Skin epidermis (tissue), 12 donors: ENCODE results near the gene MEGF8.

ENCODE experiments used
- H3K27ac ChIP-seq, 21 experiments: fragments of 200-600 bp; sonication (generic) in 11 of 21; one replicate each; pipeline ENCODE4 v1.5.0; 2020; ENCODE audit warnings: mild to moderate bottlenecking in 3 of 21, inconsistent platforms in 2 of 21, moderate library complexity in 2 of 21
- H3K4me3 ChIP-seq, 7 experiments: fragments of 200-600 bp; sonication (generic) in 2 of 7; one replicate each; pipeline ENCODE4 v1.5.0; 2020; ENCODE audit warnings: inconsistent platforms in 2 of 7, mild to moderate bottlenecking in 2 of 7, moderate library complexity in 1 of 7

The MEGF8 gene

GRCh38 chr19:42345191-42345812, 19.9 kb downstream of the MEGF8 start:
- Histone ChIP-seq H3K4me3 (no peak overlapping the region), H3K27ac (no peak overlapping the region)

GRCh38 chr19:42348211-42348610, 22.8 kb downstream of the MEGF8 start:
- H3K4me3 ChIP-seq: no peak overlapping the region

GRCh38 chr19:42349378-42350107, 24.1 kb downstream of the MEGF8 start:
- Histone ChIP-seq H3K27ac (no peak overlapping the region), H3K4me3 (no peak overlapping the region)

More at GRCh38 chr19:42348211-42348610, 22.8 kb downstream of the MEGF8 start:
- H3K27ac ChIP-seq: no peak overlapping the region

GRCh38 chr19:42350417-42350816, 25.0 kb downstream of the MEGF8 start:
- H3K4me3 ChIP-seq: no peak overlapping the region
- H3K27ac ChIP-seq: no peak overlapping the region

- no peak overlapping the region for H3K27ac ChIP-seq
- no peak overlapping the region for H3K4me3 ChIP-seq
These were observed 25.8 kb downstream of the MEGF8 start for GRCh38 chr19:42351079-42351735.

- Histone ChIP-seq H3K27ac (no peak overlapping the region), H3K4me3 (no peak overlapping the region)
These were observed 27.1 kb downstream of the MEGF8 start for GRCh38 chr19:42352301-42353259.

- H3K27ac ChIP-seq: no peak overlapping the region
These were observed 28.0 kb downstream of the MEGF8 start for GRCh38 chr19:42353341-42354015.

GRCh38 chr19:42355896-42356295, 30.5 kb downstream of the MEGF8 start:
- Histone ChIP-seq H3K27ac (no peak overlapping the region), H3K4me3 (no peak overlapping the region)

More at GRCh38 chr19:42353341-42354015, 28.0 kb downstream of the MEGF8 start:
- H3K4me3 ChIP-seq: no peak overlapping the region

- H3K4me3 ChIP-seq: no peak overlapping the region
- H3K27ac ChIP-seq: no peak overlapping the region
These were observed 31.3 kb downstream of the MEGF8 start for GRCh38 chr19:42356686-42357085.

- H3K27ac ChIP-seq: no peak overlapping the region
- no peak overlapping the region for H3K4me3 ChIP-seq
These were observed 31.9 kb downstream of the MEGF8 start for GRCh38 chr19:42357290-42357689.

- Histone ChIP-seq H3K27ac (no peak overlapping the region), H3K4me3 (no peak overlapping the region)
These were observed 35.5 kb downstream of the MEGF8 start for GRCh38 chr19:42360787-42361544.

GRCh38 chr19:42361545-42361910, 36.1 kb downstream of the MEGF8 start:
- Histone ChIP-seq H3K4me3 (no peak overlapping the region), H3K27ac (no peak overlapping the region)

- Histone ChIP-seq H3K4me3 (no peak overlapping the region), H3K27ac (no peak overlapping the region)
These were observed 36.9 kb downstream of the MEGF8 start for GRCh38 chr19:42362342-42362741.

- H3K27ac ChIP-seq: peak overlapping the region in 1 of 21 experiments; percentile 9
- no peak overlapping the region for H3K4me3 ChIP-seq
These were observed 37.5 kb downstream of the MEGF8 start for GRCh38 chr19:42362891-42363440.

- Histone ChIP-seq H3K27ac (peak overlapping the region in 2 of 21 experiments; percentile 26 to 39), H3K4me3 (no peak overlapping the region)
These were observed 38.3 kb downstream of the MEGF8 start for GRCh38 chr19:42363614-42364346.

GRCh38 chr19:42366673-42367072, 41.2 kb downstream of the MEGF8 start:
- no peak overlapping the region for H3K27ac ChIP-seq

GRCh38 chr19:42367929-42368328, 42.5 kb downstream of the MEGF8 start:
- no peak overlapping the region for H3K27ac ChIP-seq

More at GRCh38 chr19:42366673-42367072, 41.2 kb downstream of the MEGF8 start:
- H3K4me3 ChIP-seq: no peak overlapping the region

GRCh38 chr19:42368360-42368759, 42.9 kb downstream of the MEGF8 start:
- Histone ChIP-seq H3K4me3 (no peak overlapping the region), H3K27ac (no peak overlapping the region)

More at GRCh38 chr19:42367929-42368328, 42.5 kb downstream of the MEGF8 start:
- no peak overlapping the region for H3K4me3 ChIP-seq
